Osteocyte (in vitro differentiated cells): ENCODE data around the gene FSTL4. TPM values are rescaled to one million over a fixed set of nuclear protein-coding genes. Genes with fewer than 3 reads are reported as not detected.
"Not testable (repeated sequence)": the region's sequence is repeated elsewhere in the genome, so short reads cannot be mapped to it uniquely, and the experiment has no call there.

Experiments
- DNase-seq: peaks from one replicate; pipeline ENCODE4 v3.0.0; 2021; ENCODE audit warnings: mixed read lengths; ENCODE audit not compliant: unreplicated experiment; ENCODE audit errors: extremely low spot score
- H3K27ac Mint-ChIP-seq: one replicate; pipeline ENCODE4 v1.8.0; 2021; ENCODE audit warnings: mild to moderate bottlenecking, mixed read lengths; ENCODE audit not compliant: unreplicated experiment
- H3K27me3 Mint-ChIP-seq: one replicate; pipeline ENCODE4 v1.8.0; 2021; ENCODE audit warnings: mixed read lengths; ENCODE audit not compliant: unreplicated experiment
- H3K36me3 Mint-ChIP-seq: one replicate; pipeline ENCODE4 v1.8.0; 2021; ENCODE audit warnings: mixed read lengths; ENCODE audit not compliant: unreplicated experiment
- H3K4me1 Mint-ChIP-seq: one replicate; pipeline ENCODE4 v1.8.0; 2021; ENCODE audit warnings: mixed read lengths; ENCODE audit not compliant: unreplicated experiment
- H3K4me3 Mint-ChIP-seq: one replicate; pipeline ENCODE4 v1.8.0; 2021; ENCODE audit warnings: mild to moderate bottlenecking, moderate library complexity, mixed read lengths; ENCODE audit not compliant: unreplicated experiment
- H3K9me3 Mint-ChIP-seq: one replicate; pipeline ENCODE4 v1.8.0; 2021; ENCODE audit warnings: mixed read lengths; ENCODE audit not compliant: unreplicated experiment
- CTCF ChIP-seq: fragments of 200-600 bp; sonication (generic); IDR thresholded peaks from 2 replicates; pipeline ENCODE4 v1.5.0; 2021; ENCODE audit warnings: antibody characterized with exemption, mild to moderate bottlenecking, moderate library complexity
- total RNA-seq: library from RNA; stranded (reverse); gene quantifications from 2 replicates; pipeline ENCODE4 v1.2.1, GENCODE V29; 2021

The FSTL4 gene
- total RNA-seq, 1 donor from 2014 or later, result not detected

- no peak for TF ChIP-seq CTCF
- no peak overlapping the region for H3K4me3 Mint-ChIP-seq
These were observed 214.2 kb downstream of the FSTL4 start for GRCh38 chr5:133397990-133398645.

DNA sequence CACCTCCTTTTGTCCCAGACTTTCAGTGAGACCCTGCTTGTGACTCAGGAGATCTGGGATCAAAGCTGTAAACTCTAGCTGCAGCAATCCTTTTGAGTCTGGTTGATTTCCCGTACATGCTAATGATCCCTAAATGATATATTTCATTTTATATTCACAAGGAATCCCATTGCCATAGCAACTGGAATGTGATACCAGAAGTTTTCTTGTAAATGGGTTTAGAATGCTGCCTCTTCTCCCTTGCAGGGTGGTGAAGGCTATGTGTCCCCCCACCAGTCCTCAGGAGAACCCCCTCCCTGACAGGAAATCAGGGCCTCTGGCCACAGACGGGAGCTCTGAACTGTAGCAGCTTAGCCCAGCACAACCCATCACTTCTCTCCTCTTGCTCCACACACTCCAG, 215.0 kb downstream of the FSTL4 start:
- no peak for DNase-seq
- TF ChIP-seq CTCF, result no peak
- peaks cover 20% of the 10 kb centered on the region for H3K27me3 Mint-ChIP-seq
- no peaks in the 10 kb centered on the region for H3K36me3 Mint-ChIP-seq
- no peaks in the 10 kb centered on the region for H3K4me1 Mint-ChIP-seq
- H3K9me3 Mint-ChIP-seq, result no peaks in the 10 kb centered on the region
- H3K4me3 Mint-ChIP-seq, result no peak overlapping the region
- no peak overlapping the region for H3K27ac Mint-ChIP-seq

More at GRCh38 chr5:133397990-133398645, 214.2 kb downstream of the FSTL4 start:
- DNase-seq, result peak; percentile 65
- Mint-ChIP-seq H3K36me3 (no peaks in the 10 kb centered on the region), H3K27ac (no peak overlapping the region), H3K27me3 (peaks cover 20% of the 10 kb centered on the region), H3K4me1 (no peaks in the 10 kb centered on the region), H3K9me3 (no peaks in the 10 kb centered on the region)

- H3K27ac Mint-ChIP-seq, result no peak overlapping the region
- no peaks in the 10 kb centered on the region for H3K9me3 Mint-ChIP-seq
- no peaks in the 10 kb centered on the region for H3K36me3 Mint-ChIP-seq
- no peak for DNase-seq
- H3K27me3 Mint-ChIP-seq, result peaks cover 20% of the 10 kb centered on the region
- H3K4me3 Mint-ChIP-seq, result no peak overlapping the region
- no peak for TF ChIP-seq CTCF
- H3K4me1 Mint-ChIP-seq, result no peaks in the 10 kb centered on the region
These were observed 215.5 kb downstream of the FSTL4 start for GRCh38 chr5:133396814-133397213.

DNA sequence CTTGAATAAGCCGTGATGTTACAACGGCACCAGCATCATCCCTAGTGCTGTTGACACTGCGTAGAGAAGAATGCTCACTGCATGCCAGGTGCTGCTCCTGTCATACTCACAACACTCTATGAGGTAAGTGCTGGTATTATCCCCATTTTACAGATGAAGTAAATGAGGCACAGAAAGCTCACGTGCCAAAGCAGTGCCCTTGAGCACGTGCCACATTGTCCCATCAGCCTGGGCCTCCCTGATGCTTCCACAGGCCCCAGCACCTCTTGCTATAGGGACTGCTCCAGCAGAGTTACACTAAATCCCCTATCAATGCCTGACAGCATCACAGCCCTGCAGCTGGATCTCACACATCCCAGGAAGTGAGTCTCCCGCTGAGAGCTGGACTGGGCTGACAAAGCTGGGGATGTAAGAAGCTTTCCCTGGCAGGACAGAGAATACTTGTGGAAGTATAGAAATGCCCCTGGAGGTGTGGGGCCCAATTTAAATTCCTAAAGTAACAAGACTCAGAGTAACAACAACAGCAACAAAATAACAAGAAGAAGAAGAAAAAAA, 216.1 kb downstream of the FSTL4 start:
- Mint-ChIP-seq H3K4me3 (no peak overlapping the region), H3K9me3 (no peaks in the 10 kb centered on the region), H3K36me3 (no peaks in the 10 kb centered on the region), H3K27ac (no peak overlapping the region), H3K4me1 (no peaks in the 10 kb centered on the region), H3K27me3 (peaks cover 21% of the 10 kb centered on the region)
- DNase-seq, result peak; percentile 67
- no peak for TF ChIP-seq CTCF

GRCh38 chr5:133395207-133395606, 217.1 kb downstream of the FSTL4 start:
- not testable (repeated sequence) for H3K4me3 Mint-ChIP-seq, H3K36me3 Mint-ChIP-seq, H3K9me3 Mint-ChIP-seq, H3K4me1 Mint-ChIP-seq, H3K27ac Mint-ChIP-seq, DNase-seq
- H3K27me3 Mint-ChIP-seq, result peaks cover 20% of the 10 kb centered on the region

GRCh38 chr5:133394477-133394817, 217.9 kb downstream of the FSTL4 start:
- peak; percentile 82 for DNase-seq
- H3K27me3 Mint-ChIP-seq, result peaks cover 19% of the 10 kb centered on the region
- not testable (repeated sequence) for H3K4me3 Mint-ChIP-seq, H3K9me3 Mint-ChIP-seq, H3K36me3 Mint-ChIP-seq, H3K4me1 Mint-ChIP-seq, H3K27ac Mint-ChIP-seq
